ENCODE measurements around the gene GCHFR.

The GCHFR gene

DNA sequence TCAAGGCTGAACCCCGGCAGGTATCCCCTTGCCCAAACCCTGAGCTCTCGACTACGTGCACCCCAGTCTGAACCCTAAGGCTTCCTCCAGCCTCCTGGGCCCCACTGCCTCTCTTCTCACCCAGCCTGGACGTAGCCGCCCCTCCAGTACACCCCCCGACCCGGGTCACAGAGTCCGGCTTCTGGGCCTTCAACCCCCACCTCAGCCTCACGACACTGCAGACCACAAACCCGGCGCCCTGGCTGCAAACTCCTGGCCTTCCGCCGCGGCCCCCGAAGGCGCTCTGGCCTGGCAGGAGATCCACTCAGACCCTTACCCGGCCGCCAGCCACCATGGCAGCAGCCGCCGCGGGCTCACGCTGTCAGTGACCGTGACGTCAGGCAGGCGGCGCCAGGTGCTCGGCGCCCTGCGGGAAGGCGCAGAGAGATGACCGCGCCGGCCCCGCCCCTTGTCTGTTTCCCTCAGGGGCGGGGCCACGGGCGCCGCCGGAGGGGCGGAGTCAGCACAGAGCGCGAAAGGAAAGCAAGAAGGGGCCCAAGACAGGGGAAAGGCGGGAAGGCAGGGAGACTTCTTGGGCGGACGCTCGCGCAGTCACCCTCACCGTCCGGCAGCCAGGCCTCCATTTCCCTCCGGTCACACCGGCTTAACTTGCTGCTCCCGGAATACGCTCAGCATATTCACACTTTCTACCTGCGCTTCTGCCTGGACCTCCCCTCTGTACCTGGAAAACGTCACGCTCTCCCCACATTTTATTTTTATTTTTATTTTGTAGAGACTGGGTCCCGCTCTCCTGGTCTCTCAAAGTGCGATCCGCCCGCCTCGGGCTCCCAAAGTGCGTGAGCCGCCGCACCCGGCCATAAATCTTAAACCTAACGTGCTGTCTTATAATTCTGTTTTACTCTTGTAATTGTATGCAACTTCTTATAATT, 8.7 kb upstream of the GCHFR start, which contains the start of gene RMDN3:
Gene RMDN3, minus strand, starts transcription at position 372 of the 929 bp plus-strand sequence. CDS start 471 bp downstream, outside the sequence.
- Histone ChIP-seq H3K27me3 (ENCODE audit: insufficient read depth, low read length) (no peaks in the 10 kb centered on the region), H3K4me3 (ENCODE audit: low read length) (peak within 1 kb of the TSS; percentile 88), H3K36me3 (ENCODE audit: insufficient read depth, low read length) (peaks cover 18% of the 10 kb centered on the region), H3K27ac (ENCODE audit: low read depth, low read length) (peak within 1 kb of the TSS; percentile 95), H3K4me1 (ENCODE audit: insufficient read depth, low read length) (peaks cover 6% of the 10 kb centered on the region), H3K9me3 (ENCODE audit: insufficient read depth, low read depth, low read length) (no peaks in the 10 kb centered on the region), H3K9ac (ENCODE audit: low read depth, low read length) (peak within 1 kb of the TSS; percentile 98)
- 6% methylated on average over 65 of the region's 66 CpGs for WGBS

DNA sequence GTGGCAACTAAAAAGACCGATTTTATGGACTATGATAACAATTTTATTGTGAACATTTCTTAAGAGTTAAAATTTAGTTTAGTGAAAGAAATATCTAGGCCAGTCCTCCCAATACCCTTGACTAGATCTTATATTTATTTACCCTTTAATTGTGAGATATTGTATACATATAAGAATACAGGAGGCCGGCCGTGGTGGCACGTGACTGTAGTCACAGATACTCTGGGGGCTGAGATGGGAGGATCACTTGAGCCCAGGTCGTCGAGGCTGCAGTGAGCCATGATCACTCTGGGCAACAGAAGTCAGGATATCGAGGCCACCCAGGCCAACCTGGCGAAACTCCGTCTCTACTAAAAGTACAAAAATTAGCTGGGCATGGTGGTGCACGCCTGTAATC, 8.1 kb upstream of the GCHFR start:
- peaks cover 13% of the 10 kb centered on the region for H3K36me3 ChIP-seq (ENCODE audit: insufficient read depth, low read length)
- H3K27ac ChIP-seq (ENCODE audit: low read depth, low read length), result peak overlapping the region; percentile 95
- peak overlapping the region; percentile 98 for H3K9ac ChIP-seq (ENCODE audit: low read depth, low read length)
- H3K27me3 ChIP-seq (ENCODE audit: insufficient read depth, low read length), result no peaks in the 10 kb centered on the region
- H3K4me3 ChIP-seq (ENCODE audit: low read length), result peak overlapping the region; percentile 88
- H3K4me1 ChIP-seq (ENCODE audit: insufficient read depth, low read length), result peaks cover 6% of the 10 kb centered on the region
- WGBS, result 89% methylated on average over 9 of the region's 10 CpGs
- no peaks in the 10 kb centered on the region for H3K9me3 ChIP-seq (ENCODE audit: insufficient read depth, low read depth, low read length)

GRCh38 chr15:40756938-40757337, 6.9 kb upstream of the GCHFR start:
- H3K4me3 ChIP-seq (ENCODE audit: low read length), result no peak overlapping the region
- H3K9me3 ChIP-seq (ENCODE audit: insufficient read depth, low read depth, low read length), result no peaks in the 10 kb centered on the region
- no peaks in the 10 kb centered on the region for H3K27me3 ChIP-seq (ENCODE audit: insufficient read depth, low read length)
- H3K9ac ChIP-seq (ENCODE audit: low read depth, low read length), result no peak overlapping the region
- H3K4me1 ChIP-seq (ENCODE audit: insufficient read depth, low read length), result peaks cover 6% of the 10 kb centered on the region
- H3K27ac ChIP-seq (ENCODE audit: low read depth, low read length), result no peak overlapping the region
- 78% methylated on average over 6 of the region's 6 CpGs for WGBS
- H3K36me3 ChIP-seq (ENCODE audit: insufficient read depth, low read length), result peaks cover 3% of the 10 kb centered on the region; the same call in 1 of the 2 replicates

DNA sequence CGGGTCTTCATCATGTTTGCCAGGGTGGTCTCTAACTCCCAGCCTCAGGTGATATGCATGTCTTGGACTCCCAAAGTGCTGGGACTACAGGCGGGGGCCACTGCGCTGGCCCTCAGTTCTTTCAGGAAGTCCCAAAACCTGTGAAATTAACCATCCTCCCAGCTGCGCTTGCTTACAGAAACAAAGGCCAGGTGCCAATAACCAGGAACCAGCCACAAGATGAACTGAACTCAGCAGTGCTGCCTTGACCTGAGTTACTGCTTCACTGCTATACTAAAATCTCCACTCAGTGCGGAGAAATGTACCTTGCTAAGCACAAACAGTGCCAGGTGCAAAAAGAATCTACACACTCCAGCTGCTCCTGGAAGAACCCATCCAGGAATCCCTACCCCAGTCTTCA, 3.9 kb upstream of the GCHFR start:
- Histone ChIP-seq H3K9me3 (ENCODE audit: insufficient read depth, low read depth, low read length) (no peaks in the 10 kb centered on the region), H3K36me3 (ENCODE audit: insufficient read depth, low read length) (no peaks in the 10 kb centered on the region), H3K27ac (ENCODE audit: low read depth, low read length) (no peak overlapping the region), H3K4me3 (ENCODE audit: low read length) (no peak overlapping the region), H3K9ac (ENCODE audit: low read depth, low read length) (no peak overlapping the region), H3K4me1 (ENCODE audit: insufficient read depth, low read length) (peaks cover 10% of the 10 kb centered on the region), H3K27me3 (ENCODE audit: insufficient read depth, low read length) (peaks cover 18% of the 10 kb centered on the region; the same call in 1 of the 2 replicates)
- 93% methylated on average over 5 of the region's 5 CpGs for WGBS

GRCh38 chr15:40762919-40763800, 708 bp upstream of the GCHFR start:
- Histone ChIP-seq H3K36me3 (ENCODE audit: insufficient read depth, low read length) (0 out of 2 replicates have a peak, but pooled peaks cover 5% of the 10 kb centered on the region), H3K9me3 (ENCODE audit: insufficient read depth, low read depth, low read length) (no peaks in the 10 kb centered on the region), H3K27ac (ENCODE audit: low read depth, low read length) (no peak overlapping the region), H3K4me1 (ENCODE audit: insufficient read depth, low read length) (peaks cover 32% of the 10 kb centered on the region), H3K9ac (ENCODE audit: low read depth, low read length) (peak overlapping the region; percentile 45; the same call in 1 of the 2 replicates), H3K4me3 (ENCODE audit: low read length) (peak overlapping the region; percentile 75), H3K27me3 (ENCODE audit: insufficient read depth, low read length) (peaks cover 19% of the 10 kb centered on the region; the same call in 1 of the 2 replicates)
- 61% methylated on average over 54 of the region's 55 CpGs for WGBS

DNA sequence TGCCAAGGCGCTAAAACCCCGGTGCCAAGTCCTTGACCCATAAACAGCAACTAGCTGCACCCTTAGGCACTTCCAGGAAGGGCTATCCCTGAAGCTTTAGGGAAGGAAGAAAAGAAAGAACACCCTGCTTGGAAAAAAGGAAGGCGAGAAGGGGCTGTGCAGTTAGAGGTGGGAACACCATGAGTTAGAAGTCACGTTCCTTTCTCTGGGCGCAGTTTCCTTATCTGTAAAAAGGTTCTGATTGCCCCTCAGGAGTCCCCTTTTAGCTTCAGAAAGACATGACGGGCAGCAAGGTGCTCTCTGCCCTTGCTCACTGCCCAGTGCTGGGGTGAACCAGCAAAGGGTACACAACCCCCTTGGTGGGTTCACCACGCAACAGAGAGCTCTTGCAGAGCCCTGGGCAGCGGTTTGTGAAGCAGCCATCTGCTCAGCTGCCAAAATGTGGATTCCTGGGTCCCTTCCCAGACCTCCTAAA, 798 bp downstream of the GCHFR start:
- peak overlapping the region; percentile 75 for H3K4me3 ChIP-seq (ENCODE audit: low read length)
- peak overlapping the region; percentile 67 for H3K9ac ChIP-seq (ENCODE audit: low read depth, low read length)
- peaks cover 19% of the 10 kb centered on the region; the same call in 1 of the 2 replicates for H3K27me3 ChIP-seq (ENCODE audit: insufficient read depth, low read length)
- H3K4me1 ChIP-seq (ENCODE audit: insufficient read depth, low read length), result peaks cover 32% of the 10 kb centered on the region
- H3K9me3 ChIP-seq (ENCODE audit: insufficient read depth, low read depth, low read length), result no peaks in the 10 kb centered on the region
- 0 out of 2 replicates have a peak, but pooled peaks cover 5% of the 10 kb centered on the region for H3K36me3 ChIP-seq (ENCODE audit: insufficient read depth, low read length)
- peak overlapping the region; percentile 12; the same call in 1 of the 2 replicates for H3K27ac ChIP-seq (ENCODE audit: low read depth, low read length)
- WGBS, result 44% methylated on average over 8 of the region's 8 CpGs

- peaks cover 32% of the 10 kb centered on the region for H3K4me1 ChIP-seq (ENCODE audit: insufficient read depth, low read length)
- peak overlapping the region; percentile 37; the same call in 1 of the 2 replicates for H3K9ac ChIP-seq (ENCODE audit: low read depth, low read length)
- H3K36me3 ChIP-seq (ENCODE audit: insufficient read depth, low read length), result 0 out of 2 replicates have a peak, but pooled peaks cover 5% of the 10 kb centered on the region
- H3K27ac ChIP-seq (ENCODE audit: low read depth, low read length), result no peak overlapping the region
- peaks cover 19% of the 10 kb centered on the region; the same call in 1 of the 2 replicates for H3K27me3 ChIP-seq (ENCODE audit: insufficient read depth, low read length)
- no peak overlapping the region for H3K4me3 ChIP-seq (ENCODE audit: low read length)
- no peaks in the 10 kb centered on the region for H3K9me3 ChIP-seq (ENCODE audit: insufficient read depth, low read depth, low read length)
- 72% methylated on average over 7 of the region's 7 CpGs for WGBS
These were observed 2.4 kb downstream of the GCHFR start for GRCh38 chr15:40766194-40766815.

GRCh38 chr15:40766906-40767837, 3.3 kb downstream of the GCHFR start:
- 75% methylated on average over 32 of the region's 32 CpGs for WGBS
- H3K27ac ChIP-seq (ENCODE audit: low read depth, low read length), result peak overlapping the region; percentile 49; the same call in 1 of the 2 replicates
- H3K27me3 ChIP-seq (ENCODE audit: insufficient read depth, low read length), result peaks cover 19% of the 10 kb centered on the region; the same call in 1 of the 2 replicates
- H3K9me3 ChIP-seq (ENCODE audit: insufficient read depth, low read depth, low read length), result no peaks in the 10 kb centered on the region
- H3K9ac ChIP-seq (ENCODE audit: low read depth, low read length), result 0 out of 2 replicates have a peak overlapping the region, but pooled peaks have one; percentile 8
- H3K4me3 ChIP-seq (ENCODE audit: low read length), result no peak overlapping the region
- H3K36me3 ChIP-seq (ENCODE audit: insufficient read depth, low read length), result 0 out of 2 replicates have a peak, but pooled peaks cover 8% of the 10 kb centered on the region
- H3K4me1 ChIP-seq (ENCODE audit: insufficient read depth, low read length), result peaks cover 32% of the 10 kb centered on the region

DNA sequence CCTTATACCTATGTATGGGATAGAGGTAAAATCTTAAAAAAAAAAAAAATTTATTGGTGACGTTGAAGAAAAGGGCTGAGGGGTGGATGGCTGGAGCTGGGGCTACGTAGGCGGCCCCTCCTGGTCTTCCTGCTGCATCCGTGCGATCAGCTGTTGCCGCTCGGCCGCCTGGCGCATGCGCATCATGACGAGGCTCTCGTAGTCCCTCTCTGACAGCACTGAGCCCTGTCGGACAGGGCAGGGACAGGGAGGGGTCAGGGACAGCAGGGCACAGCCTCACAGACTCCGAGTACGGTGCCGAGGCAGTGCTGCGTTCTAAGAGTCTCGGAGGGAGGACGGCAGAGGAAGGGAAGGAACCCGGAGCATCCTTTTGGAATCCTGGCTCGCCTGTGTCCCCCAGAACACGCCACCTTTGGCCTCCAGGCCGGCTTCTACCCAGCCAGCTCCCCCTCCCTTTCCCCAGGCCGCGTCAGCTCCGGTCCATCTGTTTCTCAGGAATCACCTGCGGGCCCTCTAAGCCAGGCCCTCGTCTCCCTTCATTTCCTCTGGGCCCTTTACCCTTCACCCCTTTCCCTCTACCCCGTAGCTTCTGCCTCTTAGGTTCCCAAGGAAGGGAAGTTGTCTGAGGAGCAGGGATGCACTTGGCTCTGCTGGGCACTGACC, 4.1 kb downstream of the GCHFR start:
- Histone ChIP-seq H3K4me3 (ENCODE audit: low read length) (no peak overlapping the region), H3K36me3 (ENCODE audit: insufficient read depth, low read length) (0 out of 2 replicates have a peak, but pooled peaks cover 9% of the 10 kb centered on the region), H3K4me1 (ENCODE audit: insufficient read depth, low read length) (peaks cover 32% of the 10 kb centered on the region), H3K27ac (ENCODE audit: low read depth, low read length) (no peak overlapping the region), H3K9me3 (ENCODE audit: insufficient read depth, low read depth, low read length) (no peaks in the 10 kb centered on the region), H3K9ac (ENCODE audit: low read depth, low read length) (no peak overlapping the region), H3K27me3 (ENCODE audit: insufficient read depth, low read length) (peaks cover 17% of the 10 kb centered on the region; the same call in 1 of the 2 replicates)
- WGBS, result 92% methylated on average over 29 of the region's 29 CpGs
